GM12878 (cell line): ENCODE results near the gene PHLPP1. TPM values are rescaled to one million over a fixed set of nuclear protein-coding genes. Genes with fewer than 3 reads are reported as not detected.

Experiments used
- ATAC-seq: fragments of 200-7000 bp; cut with Tn5 transposase; 3 replicates; pipeline ENCODE4 v1.9.1; 2020; ENCODE audit warnings: mild to moderate bottlenecking, moderate library complexity
- BruUV-seq: library from RNA; stranded (reverse); fragments of 400-500 nt; replicated peaks from 2 replicates; lab custom pipeline; 2021; lab: Mats Ljungman, UMichigan
- CTCF ChIA-PET: fragments of 300-600 bp; sonication (Branson Sonifier 250); formaldehyde crosslinking; extraction: SDS; loops from one replicate; lab custom pipeline; 2021; ENCODE audit warnings: inconsistent platforms; lab: Yijun Ruan, JAX
- POLR2A ChIA-PET: fragments of 350-600 bp; formaldehyde crosslinking; extraction: SDS; loops from one replicate; lab custom pipeline; 2021; ENCODE audit warnings: inconsistent platforms; lab: Charles Lee
- RAD21 ChIA-PET: fragments of 300-600 bp; sonication (Branson Sonifier 250); formaldehyde crosslinking; loops from one replicate; lab custom pipeline; 2023; ENCODE audit warnings: antibody characterized with exemption; ENCODE audit not compliant: unreplicated experiment; lab: Charles Lee
- SMC1A ChIA-PET: fragments of 300-600 bp; sonication (Branson Sonifier 250); formaldehyde crosslinking; loops from one replicate; lab custom pipeline; 2023; ENCODE audit not compliant: unreplicated experiment, uncharacterized antibody; lab: Charles Lee
- DNase-seq: peaks from one replicate; pipeline ENCODE4 v3.0.0-alpha.2; 2011; ENCODE audit warnings: low read depth, low spot score
- FAIRE-seq: peaks from 3 replicates; lab custom pipeline; 2011; peaks lifted over from hg19 to GRCh38; lab: Jason Lieb, UNC
- H2AFZ ChIP-seq: 2 replicates; pipeline ENCODE4 v1.6.0; 2011; ENCODE audit warnings: low read depth, low read length, control low read depth; ENCODE audit not compliant: control insufficient read depth
- H3K27ac ChIP-seq: 2 replicates; pipeline ENCODE4 v1.5.1; 2011; ENCODE audit warnings: control low read depth; ENCODE audit not compliant: control insufficient read depth, insufficient read depth
- H3K27me3 ChIP-seq, 2 experiments: replicated peaks in 1 of 2; 2 replicates each; pipeline versions ENCODE4 v1.6.0 to v1.6.1; 2011; ENCODE audit warnings: low read length in 1 of 2; ENCODE audit not compliant: control insufficient read depth in 2 of 2, insufficient read depth in 2 of 2
- H3K36me3 ChIP-seq, 2 experiments: 2 replicates each; pipeline ENCODE4 v1.5.1; 2011; ENCODE audit warnings: low read length in 1 of 2; ENCODE audit not compliant: control insufficient read depth in 2 of 2, insufficient read depth in 2 of 2
- H3K4me1 ChIP-seq: 2 replicates; pipeline ENCODE4 v1.6.1; 2011; ENCODE audit warnings: mild to moderate bottlenecking, low read length, moderate library complexity, mixed read lengths; ENCODE audit not compliant: control insufficient read depth, insufficient read depth
- H3K4me2 ChIP-seq: 2 replicates; pipeline ENCODE4 v1.6.0; 2011; ENCODE audit warnings: control low read depth; ENCODE audit not compliant: control insufficient read depth, insufficient read depth
- H3K4me3 ChIP-seq: fragments of 200-600 bp; sonication (generic); 2 replicates; pipeline ENCODE4 v1.5.1; 2016
- H3K79me2 ChIP-seq: 2 replicates; pipeline ENCODE4 v1.6.0; 2011; ENCODE audit warnings: low read length; ENCODE audit not compliant: control insufficient read depth, insufficient read depth
- H3K9ac ChIP-seq: 2 replicates; pipeline ENCODE4 v1.8.0; 2011; ENCODE audit warnings: low read length, control low read depth, mixed read lengths; ENCODE audit not compliant: control insufficient read depth, insufficient read depth
- H3K9me3 ChIP-seq: replicated peaks from 3 replicates; pipeline ENCODE4 v1.5.1; 2011; ENCODE audit warnings: mild to moderate bottlenecking, low read length; ENCODE audit not compliant: control insufficient read depth, insufficient read depth
- H4K20me1 ChIP-seq: 2 replicates; pipeline ENCODE4 v1.6.0; 2011; ENCODE audit not compliant: control insufficient read depth, insufficient read depth
- CREB1 ChIP-seq: IDR thresholded peaks from 2 replicates; pipeline ENCODE4 v1.6.1; 2012; ENCODE audit warnings: low read depth, mild to moderate bottlenecking, inconsistent platforms
- DPF2 ChIP-seq: fragments of 450-650 bp; IDR thresholded peaks from 2 replicates; pipeline ENCODE4 v1.6.1; 2017; ENCODE audit warnings: mild to moderate bottlenecking
- FOS ChIP-seq: IDR thresholded peaks from 3 replicates; pipeline ENCODE4 v1.6.1; 2011; ENCODE audit warnings: borderline replicate concordance; ENCODE audit not compliant: insufficient read length; ENCODE audit errors: extremely low read depth
- NFIC ChIP-seq: IDR thresholded peaks from 2 replicates; pipeline ENCODE4 v1.6.1; 2012; ENCODE audit warnings: low read depth, mild to moderate bottlenecking, inconsistent platforms, low read length, moderate library complexity
- NFXL1 ChIP-seq: fragments of 450-650 bp; IDR thresholded peaks from 2 replicates; pipeline ENCODE4 v1.6.1; 2017; ENCODE audit warnings: antibody characterized with exemption, mild to moderate bottlenecking, borderline replicate concordance
- NR2F1 ChIP-seq: fragments of 450-650 bp; conservative IDR thresholded peaks from 2 replicates; pipeline ENCODE4 v1.6.1; 2017; ENCODE audit warnings: mild to moderate bottlenecking
- RB1 ChIP-seq: fragments of 450-650 bp; formaldehyde crosslinking; IDR thresholded peaks from 2 replicates; pipeline ENCODE4 v1.6.1; 2017; ENCODE audit warnings: mild to moderate bottlenecking, borderline replicate concordance
- SKIL ChIP-seq: fragments of 450-650 bp; IDR thresholded peaks from 2 replicates; pipeline ENCODE4 v1.6.1; 2017; ENCODE audit warnings: mild to moderate bottlenecking, low read depth, inconsistent platforms; ENCODE audit not compliant: poor library complexity, severe bottlenecking
- SMAD1 ChIP-seq: fragments of 450-650 bp; IDR thresholded peaks from 2 replicates; pipeline ENCODE4 v1.6.1; 2018; ENCODE audit warnings: mild to moderate bottlenecking, low read depth; ENCODE audit not compliant: partially characterized antibody
- WGBS: methylation state at CpG from one replicate; pipeline ENCODE4 v1.1.6; 2016; ENCODE audit warnings: low lambda C conversion rate; ENCODE audit not compliant: insufficient replicate concordance, insufficient coverage; ENCODE audit errors: missing lambda C conversion rate; 5-methylcytosine and 5-hydroxymethylcytosine counted together
- in situ Hi-C: fragments of 300-500 bp; cut with MboI; formaldehyde crosslinking; loops from 9 replicates; pipeline ENCODE4 v1.14.3; 2018; ENCODE audit warnings: mixed read lengths
- intact Hi-C: fragments of 100-400 bp; cut with micrococcal nuclease; formaldehyde crosslinking; loops from one replicate; pipeline ENCODE4 v1.14.2; 2022; ENCODE audit not compliant: unreplicated experiment
- polyA plus RNA-seq, 11 experiments: library from polyadenylated mRNA; depleted of rRNA in 4 of 11; unstranded in 6 of 11; stranded (reverse) in 5 of 11; fragments of >200 nt; fragmentation: Nextera tagmentation in 4 of 11; fragmentation: Illumina TruSeq in 1 of 11; extraction: Ambion mirVana in 4 of 11; extraction: Trizol in 1 of 11; gene quantifications; 1 replicate in 1 of 11; 2 replicates in 10 of 11; pipeline versions ENCODE4 v1.2.1 to v1.2.3, GENCODE V29; 2011 to 2016; ENCODE audit warnings: inconsistent platforms in 2 of 11, missing spikeins in 2 of 11, low read depth in 1 of 11
- total RNA-seq, 4 experiments: library from RNA; depleted of rRNA in 3 of 4; stranded (reverse); fragments of >200 nt in 3 of 4; fragmentation: Illumina TruSeq in 1 of 4; extraction: Trizol in 1 of 4; gene quantifications; 2 replicates each; pipeline versions ENCODE4 v1.2.1 to v1.2.3, GENCODE V29; 2013 to 2021
- TF ChIP-seq, protein P1 (sequence below): fragments of 450-650 bp; conservative IDR thresholded peaks from 2 replicates; pipeline ENCODE4 v1.6.1; 2017; ENCODE audit warnings: mild to moderate bottlenecking, moderate library complexity

Gene PHLPP1
- total and polyA plus RNA-seq, 10 of the 15 experiments (the other 5 are each of a cell fraction or from before 2014, with no cell fraction given), result 0.42 to 7.0 (median 1.9) TPM

DNA sequence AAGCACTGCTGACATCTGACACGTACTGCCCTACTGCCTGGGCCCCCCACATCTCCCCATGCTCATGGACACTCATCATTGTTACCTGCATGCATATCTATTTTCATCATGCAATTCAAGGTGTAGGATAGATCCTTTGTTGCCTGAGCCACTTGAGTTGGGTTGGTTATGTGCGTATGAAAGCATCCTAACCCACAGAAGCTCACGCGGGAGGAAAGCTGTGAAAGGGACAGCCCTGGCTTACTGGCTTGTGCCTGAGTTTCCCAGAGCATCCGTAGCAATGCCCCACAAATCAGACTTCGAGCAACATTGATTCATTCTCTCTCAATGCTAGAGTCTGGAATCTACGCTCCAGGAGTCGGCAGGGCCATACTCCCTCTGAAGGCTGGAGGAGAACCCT is 285.5 kb downstream of the PHLPP1 start:
- in situ Hi-C loops, result no loop called here
- FAIRE-seq (no peak), ATAC-seq (no peak), DNase-seq (no peak)
- Histone ChIP-seq H4K20me1 (no peaks in the 10 kb centered on the region), H3K36me3 (no peaks in the 10 kb centered on the region), H3K27me3 (peaks cover 0 to 2% of the 10 kb centered on the region in 2 experiments; a peak in 3 of 4 replicates), H3K27ac (no peak overlapping the region), H3K79me2 (no peaks in the 10 kb centered on the region), H3K4me2 (no peak overlapping the region), H3K4me3 (no peak overlapping the region), H3K9me3 (no peaks in the 10 kb centered on the region), H2AFZ (no peak overlapping the region), H3K9ac (no peak overlapping the region), H3K4me1 (no peaks in the 10 kb centered on the region)
- WGBS, result 49% methylated on average over 8 of the region's 8 CpGs
- ChIA-PET POLR2A (no interaction called here), RAD21 (no interaction called here), CTCF (no interaction called here), SMC1A (no interaction called here)
- no peak for TF ChIP-seq DPF2
- TF ChIP-seq CREB1, result no peak
- no peak for TF ChIP-seq FOS
- no peak for TF ChIP-seq NR2F1
- TF ChIP-seq SMAD1, result no peak
- no peak for TF ChIP-seq NFIC
- BruUV-seq, result no TSS peak
- intact Hi-C loops, result no loop called here

GRCh38 chr18:63001861-63002260 is 286.5 kb downstream of the PHLPP1 start:
- DNase-seq (no peak), FAIRE-seq (no peak), ATAC-seq (no peak)
- no peak overlapping the region for H3K27ac ChIP-seq
- no peak overlapping the region for H2AFZ ChIP-seq
- no peaks in the 10 kb centered on the region for H3K4me1 ChIP-seq
- H4K20me1 ChIP-seq, result no peaks in the 10 kb centered on the region
- BruUV-seq, result no TSS peak
- H3K79me2 ChIP-seq, result no peaks in the 10 kb centered on the region
- no peaks in the 10 kb centered on the region for H3K36me3 ChIP-seq
- H3K27me3 ChIP-seq, result peaks cover 0 to 2% of the 10 kb centered on the region in 2 experiments; a peak in 3 of 4 replicates
- H3K4me2 ChIP-seq, result no peak overlapping the region
- no peaks in the 10 kb centered on the region for H3K9me3 ChIP-seq
- CTCF ChIA-PET, result interaction anchor here (0.7 kb wide), 1 partner anchor 510 kb away, joined by 3 read pairs; no protein-coding TSS in a partner anchor
- TF ChIP-seq NFXL1 (no peak), RB1 (no peak), SKIL (no peak)
- TF ChIP-seq, protein P1, sequence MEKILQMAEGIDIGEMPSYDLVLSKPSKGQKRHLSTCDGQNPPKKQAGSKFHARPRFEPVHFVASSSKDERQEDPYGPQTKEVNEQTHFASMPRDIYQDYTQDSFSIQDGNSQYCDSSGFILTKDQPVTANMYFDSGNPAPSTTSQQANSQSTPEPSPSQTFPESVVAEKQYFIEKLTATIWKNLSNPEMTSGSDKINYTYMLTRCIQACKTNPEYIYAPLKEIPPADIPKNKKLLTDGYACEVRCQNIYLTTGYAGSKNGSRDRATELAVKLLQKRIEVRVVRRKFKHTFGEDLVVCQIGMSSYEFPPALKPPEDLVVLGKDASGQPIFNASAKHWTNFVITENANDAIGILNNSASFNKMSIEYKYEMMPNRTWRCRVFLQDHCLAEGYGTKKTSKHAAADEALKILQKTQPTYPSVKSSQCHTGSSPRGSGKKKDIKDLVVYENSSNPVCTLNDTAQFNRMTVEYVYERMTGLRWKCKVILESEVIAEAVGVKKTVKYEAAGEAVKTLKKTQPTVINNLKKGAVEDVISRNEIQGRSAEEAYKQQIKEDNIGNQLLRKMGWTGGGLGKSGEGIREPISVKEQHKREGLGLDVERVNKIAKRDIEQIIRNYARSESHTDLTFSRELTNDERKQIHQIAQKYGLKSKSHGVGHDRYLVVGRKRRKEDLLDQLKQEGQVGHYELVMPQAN, result no peak
- RAD21 ChIA-PET, result no interaction called here
- WGBS, result 37% methylated on average over 5 of the region's 5 CpGs
- H3K9ac ChIP-seq, result no peak overlapping the region
- intact Hi-C loops (no loop called here), in situ Hi-C loops (no loop called here)
- POLR2A ChIA-PET, result no interaction called here
- H3K4me3 ChIP-seq, result no peak overlapping the region
- SMC1A ChIA-PET, result no interaction called here
